Neural crest cell (in vitro differentiated cells): ENCODE measurements around the gene DBF4B. TPM values are rescaled to one million over a fixed set of nuclear protein-coding genes. Genes with fewer than 3 reads are reported as not detected.

Experiments
- DNase-seq: peaks from one replicate; pipeline ENCODE4 v3.0.0; 2021; ENCODE audit warnings: low read depth, mixed read lengths, low spot score
- H3K27ac Mint-ChIP-seq: one replicate; pipeline ENCODE4 v1.8.0; 2021; ENCODE audit warnings: mild to moderate bottlenecking, mixed read lengths; ENCODE audit not compliant: unreplicated experiment
- H3K27me3 Mint-ChIP-seq: 2 replicates; pipeline ENCODE4 v1.8.0; 2021; ENCODE audit warnings: low read depth, mild to moderate bottlenecking, mixed read lengths
- H3K36me3 Mint-ChIP-seq: 2 replicates; pipeline ENCODE4 v1.8.0; 2021; ENCODE audit warnings: low read depth, mild to moderate bottlenecking, mixed read lengths
- H3K4me1 Mint-ChIP-seq: 2 replicates; pipeline ENCODE4 v1.8.0; 2021; ENCODE audit warnings: mixed read lengths
- H3K4me3 Mint-ChIP-seq: one replicate; pipeline ENCODE4 v1.8.0; 2021; ENCODE audit warnings: mild to moderate bottlenecking, mixed read lengths
- H3K9me3 Mint-ChIP-seq: 2 replicates; pipeline ENCODE4 v1.8.0; 2021; ENCODE audit warnings: mixed read lengths
- CTCF ChIP-seq: fragments of 200-600 bp; sonication (generic); conservative IDR thresholded peaks from 2 replicates; pipeline ENCODE4 v1.5.0; 2021; ENCODE audit warnings: antibody characterized with exemption, mild to moderate bottlenecking
- total RNA-seq: library from RNA; stranded (reverse); gene quantifications from 2 replicates; pipeline ENCODE4 v1.2.1, GENCODE V29; 2021

DBF4B gene
- total RNA-seq, 1 donor from 2014 or later: 51.1 TPM

GRCh38 chr17:44776628-44777393 lies 68.3 kb downstream of the DBF4B start:
- Mint-ChIP-seq H3K9me3 (no peaks in the 10 kb centered on the region), H3K36me3 (no peaks in the 10 kb centered on the region), H3K4me3 (peak overlapping the region; percentile 92), H3K27ac (no peak overlapping the region), H3K4me1 (peaks cover 11% of the 10 kb centered on the region), H3K27me3 (peaks cover 9% of the 10 kb centered on the region)
- no peak for TF ChIP-seq CTCF
- no peak for DNase-seq

- no peaks in the 10 kb centered on the region for H3K36me3 Mint-ChIP-seq
- H3K27me3 Mint-ChIP-seq: peaks cover 9% of the 10 kb centered on the region
- H3K4me3 Mint-ChIP-seq: peak overlapping the region; percentile 27
- no peak overlapping the region for H3K27ac Mint-ChIP-seq
- no peak for DNase-seq
- no peak for TF ChIP-seq CTCF
- no peaks in the 10 kb centered on the region for H3K9me3 Mint-ChIP-seq
- peaks cover 20% of the 10 kb centered on the region for H3K4me1 Mint-ChIP-seq
Measured at GRCh38 chr17:44777394-44778348, 69.2 kb downstream of the DBF4B start.

- Mint-ChIP-seq H3K36me3 (no peaks in the 10 kb centered on the region), H3K9me3 (no peaks in the 10 kb centered on the region), H3K27me3 (peaks cover 9% of the 10 kb centered on the region), H3K4me1 (peaks cover 22% of the 10 kb centered on the region), H3K4me3 (peak overlapping the region; percentile 73), H3K27ac (no peak overlapping the region)
- DNase-seq: no peak
- TF ChIP-seq CTCF: no peak
Measured at GRCh38 chr17:44778656-44779210, 70.3 kb downstream of the DBF4B start.

- H3K27ac Mint-ChIP-seq: no peak overlapping the region
- no peaks in the 10 kb centered on the region for H3K9me3 Mint-ChIP-seq
Measured at GRCh38 chr17:44779211-44780025, 71.0 kb downstream of the DBF4B start.

More at GRCh38 chr17:44779211-44780025, 71.0 kb downstream of the DBF4B start:
- peak overlapping the region; percentile 73 for H3K4me3 Mint-ChIP-seq
- peak; percentile 93 for TF ChIP-seq CTCF
- DNase-seq: peak; percentile 85
- no peaks in the 10 kb centered on the region for H3K36me3 Mint-ChIP-seq
- peaks cover 9% of the 10 kb centered on the region for H3K27me3 Mint-ChIP-seq
- peaks cover 22% of the 10 kb centered on the region for H3K4me1 Mint-ChIP-seq
